H1 (cell line): ENCODE data around the gene ATPAF2. TPM values are rescaled to one million over a fixed set of nuclear protein-coding genes. Genes with fewer than 3 reads are reported as not detected.

Experiments
- EGR1 ChIP-seq: IDR thresholded peaks from 2 replicates; pipeline ENCODE4 v1.6.1; 2011; ENCODE audit warnings: low read depth, low read length, borderline replicate concordance
- EP300 ChIP-seq, 2 experiments: IDR thresholded peaks; 1 replicate in 1 of 2; 2 replicates in 1 of 2; pipeline ENCODE4 v1.6.1; 2011 to 2012; ENCODE audit warnings: low read depth in 2 of 2, low read length in 2 of 2, mild to moderate bottlenecking in 2 of 2, borderline replicate concordance in 1 of 2, inconsistent platforms in 1 of 2, moderate library complexity in 1 of 2
- EZH2 ChIP-seq: fragments of 200-600 bp; sonication (generic); IDR thresholded peaks from 2 replicates; pipeline ENCODE4 v1.7.1; 2012; ENCODE audit warnings: low read depth, mild to moderate bottlenecking, moderate library complexity, low read length, inconsistent platforms; ENCODE audit not compliant: severe bottlenecking
- GTF2F1 ChIP-seq: IDR thresholded peaks from 2 replicates; pipeline ENCODE4 v1.6.1; 2012; ENCODE audit warnings: low read depth, low read length, improper control_type of control experiment, borderline replicate concordance
- NANOG ChIP-seq: IDR thresholded peaks from 2 replicates; pipeline ENCODE4 v1.6.1; 2011; ENCODE audit warnings: low read length, low read depth, mild to moderate bottlenecking, inconsistent platforms; ENCODE audit not compliant: insufficient read depth, poor library complexity, severe bottlenecking
- RFX5 ChIP-seq: IDR thresholded peaks from 2 replicates; pipeline ENCODE4 v1.6.1; 2011; ENCODE audit warnings: low read depth, low read length, improper control_type of control experiment, borderline replicate concordance
- SRF ChIP-seq: IDR thresholded peaks from 2 replicates; pipeline ENCODE4 v1.6.1; 2011; ENCODE audit warnings: mild to moderate bottlenecking, low read depth, low read length, moderate library complexity
- polyA plus RNA-seq, 7 experiments: library from polyadenylated mRNA; depleted of rRNA in 3 of 7; stranded (reverse) in 5 of 7; unstranded in 2 of 7; fragments of >200 nt in 5 of 7; fragments of 200-250 nt in 2 of 7; gene quantifications; 1 replicate in 5 of 7; 2 replicates in 1 of 7; 4 replicates in 1 of 7; pipeline versions ENCODE4 v1.2.1 to v1.2.3, GENCODE V29; 2011 to 2013; ENCODE audit warnings: missing spikeins in 2 of 7, mixed read lengths in 2 of 7
- total RNA-seq: library from RNA; stranded (reverse); fragmentation: NEBNext Ultra II Directional; extraction: Animal tissue kit (Norgen Biotek cat#: 25700); gene quantifications from 2 replicates; pipeline ENCODE4 v1.2.1, GENCODE V29; 2021
- TF ChIP-seq, protein P1 (sequence below): fragments of 300-600 bp; sonication (generic); IDR thresholded peaks from 2 replicates; pipeline ENCODE4 v1.7.1; 2012; ENCODE audit warnings: low read length, moderate library complexity, mild to moderate bottlenecking, inconsistent platforms; ENCODE audit not compliant: insufficient replicate concordance

ATPAF2 gene
- total and polyA plus RNA-seq, 2 of the 8 experiments (the other 6 are each of a cell fraction or from before 2014, with no cell fraction given), result 19.6 to 22.9 TPM

DNA sequence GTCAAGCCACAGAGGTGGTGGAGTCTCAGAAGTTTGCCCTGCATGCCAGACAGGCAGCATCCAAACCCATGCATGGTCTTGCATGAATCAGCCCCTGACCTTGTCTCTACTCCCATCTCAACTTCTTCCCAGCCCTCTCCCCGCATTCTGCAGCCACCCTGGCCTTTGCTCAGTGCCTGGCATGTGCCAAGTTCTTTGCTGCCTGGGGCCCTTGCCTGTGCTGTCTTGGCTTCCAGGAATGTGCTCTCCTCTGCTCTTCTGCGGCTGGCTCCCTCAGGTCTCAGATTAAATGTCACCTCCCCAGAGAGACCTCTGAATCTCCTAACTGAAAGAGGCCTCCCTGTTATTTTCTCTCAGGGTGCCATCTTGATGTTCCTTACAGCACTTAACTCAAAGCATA, 48.7 kb downstream of the ATPAF2 start (continued):
- TF ChIP-seq, protein P1, sequence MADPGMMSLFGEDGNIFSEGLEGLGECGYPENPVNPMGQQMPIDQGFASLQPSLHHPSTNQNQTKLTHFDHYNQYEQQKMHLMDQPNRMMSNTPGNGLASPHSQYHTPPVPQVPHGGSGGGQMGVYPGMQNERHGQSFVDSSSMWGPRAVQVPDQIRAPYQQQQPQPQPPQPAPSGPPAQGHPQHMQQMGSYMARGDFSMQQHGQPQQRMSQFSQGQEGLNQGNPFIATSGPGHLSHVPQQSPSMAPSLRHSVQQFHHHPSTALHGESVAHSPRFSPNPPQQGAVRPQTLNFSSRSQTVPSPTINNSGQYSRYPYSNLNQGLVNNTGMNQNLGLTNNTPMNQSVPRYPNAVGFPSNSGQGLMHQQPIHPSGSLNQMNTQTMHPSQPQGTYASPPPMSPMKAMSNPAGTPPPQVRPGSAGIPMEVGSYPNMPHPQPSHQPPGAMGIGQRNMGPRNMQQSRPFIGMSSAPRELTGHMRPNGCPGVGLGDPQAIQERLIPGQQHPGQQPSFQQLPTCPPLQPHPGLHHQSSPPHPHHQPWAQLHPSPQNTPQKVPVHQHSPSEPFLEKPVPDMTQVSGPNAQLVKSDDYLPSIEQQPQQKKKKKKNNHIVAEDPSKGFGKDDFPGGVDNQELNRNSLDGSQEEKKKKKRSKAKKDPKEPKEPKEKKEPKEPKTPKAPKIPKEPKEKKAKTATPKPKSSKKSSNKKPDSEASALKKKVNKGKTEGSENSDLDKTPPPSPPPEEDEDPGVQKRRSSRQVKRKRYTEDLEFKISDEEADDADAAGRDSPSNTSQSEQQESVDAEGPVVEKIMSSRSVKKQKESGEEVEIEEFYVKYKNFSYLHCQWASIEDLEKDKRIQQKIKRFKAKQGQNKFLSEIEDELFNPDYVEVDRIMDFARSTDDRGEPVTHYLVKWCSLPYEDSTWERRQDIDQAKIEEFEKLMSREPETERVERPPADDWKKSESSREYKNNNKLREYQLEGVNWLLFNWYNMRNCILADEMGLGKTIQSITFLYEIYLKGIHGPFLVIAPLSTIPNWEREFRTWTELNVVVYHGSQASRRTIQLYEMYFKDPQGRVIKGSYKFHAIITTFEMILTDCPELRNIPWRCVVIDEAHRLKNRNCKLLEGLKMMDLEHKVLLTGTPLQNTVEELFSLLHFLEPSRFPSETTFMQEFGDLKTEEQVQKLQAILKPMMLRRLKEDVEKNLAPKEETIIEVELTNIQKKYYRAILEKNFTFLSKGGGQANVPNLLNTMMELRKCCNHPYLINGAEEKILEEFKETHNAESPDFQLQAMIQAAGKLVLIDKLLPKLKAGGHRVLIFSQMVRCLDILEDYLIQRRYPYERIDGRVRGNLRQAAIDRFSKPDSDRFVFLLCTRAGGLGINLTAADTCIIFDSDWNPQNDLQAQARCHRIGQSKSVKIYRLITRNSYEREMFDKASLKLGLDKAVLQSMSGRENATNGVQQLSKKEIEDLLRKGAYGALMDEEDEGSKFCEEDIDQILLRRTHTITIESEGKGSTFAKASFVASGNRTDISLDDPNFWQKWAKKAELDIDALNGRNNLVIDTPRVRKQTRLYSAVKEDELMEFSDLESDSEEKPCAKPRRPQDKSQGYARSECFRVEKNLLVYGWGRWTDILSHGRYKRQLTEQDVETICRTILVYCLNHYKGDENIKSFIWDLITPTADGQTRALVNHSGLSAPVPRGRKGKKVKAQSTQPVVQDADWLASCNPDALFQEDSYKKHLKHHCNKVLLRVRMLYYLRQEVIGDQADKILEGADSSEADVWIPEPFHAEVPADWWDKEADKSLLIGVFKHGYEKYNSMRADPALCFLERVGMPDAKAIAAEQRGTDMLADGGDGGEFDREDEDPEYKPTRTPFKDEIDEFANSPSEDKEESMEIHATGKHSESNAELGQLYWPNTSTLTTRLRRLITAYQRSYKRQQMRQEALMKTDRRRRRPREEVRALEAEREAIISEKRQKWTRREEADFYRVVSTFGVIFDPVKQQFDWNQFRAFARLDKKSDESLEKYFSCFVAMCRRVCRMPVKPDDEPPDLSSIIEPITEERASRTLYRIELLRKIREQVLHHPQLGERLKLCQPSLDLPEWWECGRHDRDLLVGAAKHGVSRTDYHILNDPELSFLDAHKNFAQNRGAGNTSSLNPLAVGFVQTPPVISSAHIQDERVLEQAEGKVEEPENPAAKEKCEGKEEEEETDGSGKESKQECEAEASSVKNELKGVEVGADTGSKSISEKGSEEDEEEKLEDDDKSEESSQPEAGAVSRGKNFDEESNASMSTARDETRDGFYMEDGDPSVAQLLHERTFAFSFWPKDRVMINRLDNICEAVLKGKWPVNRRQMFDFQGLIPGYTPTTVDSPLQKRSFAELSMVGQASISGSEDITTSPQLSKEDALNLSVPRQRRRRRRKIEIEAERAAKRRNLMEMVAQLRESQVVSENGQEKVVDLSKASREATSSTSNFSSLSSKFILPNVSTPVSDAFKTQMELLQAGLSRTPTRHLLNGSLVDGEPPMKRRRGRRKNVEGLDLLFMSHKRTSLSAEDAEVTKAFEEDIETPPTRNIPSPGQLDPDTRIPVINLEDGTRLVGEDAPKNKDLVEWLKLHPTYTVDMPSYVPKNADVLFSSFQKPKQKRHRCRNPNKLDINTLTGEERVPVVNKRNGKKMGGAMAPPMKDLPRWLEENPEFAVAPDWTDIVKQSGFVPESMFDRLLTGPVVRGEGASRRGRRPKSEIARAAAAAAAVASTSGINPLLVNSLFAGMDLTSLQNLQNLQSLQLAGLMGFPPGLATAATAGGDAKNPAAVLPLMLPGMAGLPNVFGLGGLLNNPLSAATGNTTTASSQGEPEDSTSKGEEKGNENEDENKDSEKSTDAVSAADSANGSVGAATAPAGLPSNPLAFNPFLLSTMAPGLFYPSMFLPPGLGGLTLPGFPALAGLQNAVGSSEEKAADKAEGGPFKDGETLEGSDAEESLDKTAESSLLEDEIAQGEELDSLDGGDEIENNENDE, result no peak
- TF ChIP-seq EGR1 (no peak), EP300 (IDR thresholded peaks at IDR 0.05; ENCODE audit: borderline replicate concordance in 1 of 2, low read depth in 2 of 2, low read length in 2 of 2) (no peak), SRF (no peak), NANOG (no peak), RFX5 (no peak), EZH2 (no peak), GTF2F1 (no peak)
